Fibroblast of pulmonary artery (primary cell): ENCODE data around the gene CDK17.

Source experiments
- DNase-seq: peaks from one replicate; pipeline ENCODE4 v3.0.0-alpha.2; 2010; ENCODE audit warnings: low read depth
- H3K4me3 ChIP-seq: replicated peaks from 2 replicates; pipeline ENCODE4 v1.5.1; 2011; ENCODE audit warnings: low read depth, mild to moderate bottlenecking, control low read depth, low read length, moderate library complexity
- TF ChIP-seq, protein P1 (sequence below): IDR thresholded peaks from 2 replicates; pipeline ENCODE4 v1.5.1; 2011; ENCODE audit warnings: mild to moderate bottlenecking, control low read depth, low read length, inconsistent platforms; ENCODE audit errors: missing control alignments

CDK17 gene

DNA sequence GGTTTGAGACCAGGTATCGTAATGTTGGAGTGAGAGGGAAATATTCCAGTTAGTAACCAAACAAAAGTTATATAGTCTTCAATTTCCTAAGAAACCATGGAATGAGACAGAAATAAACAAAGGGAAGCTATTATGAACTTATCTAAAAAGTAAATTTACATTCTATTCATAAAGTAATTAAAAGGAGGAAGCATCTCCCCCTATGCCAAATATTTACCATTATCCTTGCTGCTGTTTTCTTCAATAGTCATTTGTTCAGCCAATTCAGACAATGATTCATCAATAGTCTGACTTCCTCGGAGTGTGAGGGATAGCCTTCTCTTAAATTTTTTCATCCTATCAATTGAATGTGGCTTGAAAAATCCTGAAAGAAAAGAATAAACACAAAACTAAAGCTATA is 65.7 kb downstream of the CDK17 start:
- no peak for DNase-seq
- TF ChIP-seq, protein P1, sequence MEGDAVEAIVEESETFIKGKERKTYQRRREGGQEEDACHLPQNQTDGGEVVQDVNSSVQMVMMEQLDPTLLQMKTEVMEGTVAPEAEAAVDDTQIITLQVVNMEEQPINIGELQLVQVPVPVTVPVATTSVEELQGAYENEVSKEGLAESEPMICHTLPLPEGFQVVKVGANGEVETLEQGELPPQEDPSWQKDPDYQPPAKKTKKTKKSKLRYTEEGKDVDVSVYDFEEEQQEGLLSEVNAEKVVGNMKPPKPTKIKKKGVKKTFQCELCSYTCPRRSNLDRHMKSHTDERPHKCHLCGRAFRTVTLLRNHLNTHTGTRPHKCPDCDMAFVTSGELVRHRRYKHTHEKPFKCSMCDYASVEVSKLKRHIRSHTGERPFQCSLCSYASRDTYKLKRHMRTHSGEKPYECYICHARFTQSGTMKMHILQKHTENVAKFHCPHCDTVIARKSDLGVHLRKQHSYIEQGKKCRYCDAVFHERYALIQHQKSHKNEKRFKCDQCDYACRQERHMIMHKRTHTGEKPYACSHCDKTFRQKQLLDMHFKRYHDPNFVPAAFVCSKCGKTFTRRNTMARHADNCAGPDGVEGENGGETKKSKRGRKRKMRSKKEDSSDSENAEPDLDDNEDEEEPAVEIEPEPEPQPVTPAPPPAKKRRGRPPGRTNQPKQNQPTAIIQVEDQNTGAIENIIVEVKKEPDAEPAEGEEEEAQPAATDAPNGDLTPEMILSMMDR = no peak
- no peak overlapping the region for H3K4me3 ChIP-seq

DNA sequence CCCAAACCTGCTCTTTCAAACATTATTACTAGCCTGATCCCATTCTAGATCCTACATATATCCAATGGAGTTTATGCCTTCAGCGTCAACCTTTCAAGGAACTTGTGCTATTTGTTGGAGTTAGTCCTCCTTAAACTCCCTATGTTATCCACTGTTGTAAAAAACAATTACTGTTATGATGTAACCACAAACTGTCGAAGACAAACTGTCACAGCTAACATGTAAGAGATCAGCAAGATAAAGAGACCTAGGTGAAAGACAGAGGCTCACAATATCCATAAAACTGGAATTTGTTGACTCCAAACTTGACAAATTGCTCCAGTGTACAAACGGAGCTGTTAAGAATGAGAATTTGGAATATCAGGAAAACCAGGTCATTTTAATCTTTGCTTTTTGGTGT is 70.7 kb downstream of the CDK17 start:
- TF ChIP-seq, protein P1 = no peak
- DNase-seq = no peak
- H3K4me3 ChIP-seq = no peak overlapping the region

DNA sequence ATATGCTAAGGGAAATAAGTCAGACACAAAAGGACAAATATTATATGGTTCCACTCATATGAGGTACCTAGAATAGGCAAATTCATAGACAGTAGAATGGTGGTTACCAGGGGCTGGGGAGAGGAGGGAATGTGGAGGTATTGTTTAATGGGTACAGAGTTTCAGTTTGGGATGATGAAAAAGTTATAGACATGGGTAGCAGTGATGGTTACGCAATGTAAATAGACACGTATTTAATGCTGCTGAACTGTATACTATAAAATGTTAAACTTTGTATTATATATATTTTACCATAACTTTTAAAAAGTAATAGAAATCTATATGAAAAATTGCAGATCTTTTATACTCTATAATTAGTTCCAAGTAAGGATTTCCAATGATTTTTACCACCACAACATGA is 71.2 kb downstream of the CDK17 start:
- H3K4me3 ChIP-seq = no peak overlapping the region
- TF ChIP-seq, protein P1 = no peak
- DNase-seq = no peak

DNA sequence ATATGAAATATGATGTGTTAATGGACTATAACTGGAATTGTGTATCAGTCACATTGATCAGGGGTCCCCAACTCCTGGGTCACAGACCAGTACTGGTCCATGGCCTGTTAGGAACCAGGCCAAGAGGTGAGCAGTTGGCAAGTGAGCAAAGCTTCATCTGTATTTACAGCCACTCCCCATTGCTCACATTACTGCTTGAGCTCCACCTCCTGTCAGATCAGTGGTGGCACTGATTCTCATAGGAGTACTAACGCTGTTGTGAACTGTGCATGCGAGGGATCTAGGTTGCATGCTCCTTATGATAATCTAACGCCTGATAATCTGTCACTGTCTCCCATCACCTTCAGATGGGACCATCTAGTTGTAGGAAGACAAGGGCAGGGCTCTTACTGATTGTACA is 72.3 kb downstream of the CDK17 start:
- TF ChIP-seq, protein P1 = no peak
- DNase-seq = no peak
- no peak overlapping the region for H3K4me3 ChIP-seq

DNA sequence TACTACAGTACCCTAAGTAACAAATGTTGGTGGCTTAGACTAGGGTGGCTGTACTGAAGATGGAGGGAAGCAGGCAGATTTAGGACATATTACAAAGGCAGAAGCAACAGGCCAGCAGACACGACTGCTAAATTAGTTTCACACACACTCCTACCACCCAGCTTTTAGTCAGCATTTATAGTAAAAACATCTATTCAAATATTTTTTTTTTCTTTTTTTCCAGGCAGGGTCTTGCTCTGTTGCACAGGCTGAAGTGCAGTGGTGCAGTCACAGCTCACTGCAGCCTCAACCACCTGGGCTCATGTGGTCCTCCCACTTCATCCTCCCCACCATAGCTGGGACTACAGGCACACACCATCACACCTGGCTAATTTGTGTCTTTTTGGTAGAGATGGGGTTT is 72.9 kb downstream of the CDK17 start:
- H3K4me3 ChIP-seq = no peak overlapping the region
- TF ChIP-seq, protein P1 = no peak
- no peak for DNase-seq

DNA sequence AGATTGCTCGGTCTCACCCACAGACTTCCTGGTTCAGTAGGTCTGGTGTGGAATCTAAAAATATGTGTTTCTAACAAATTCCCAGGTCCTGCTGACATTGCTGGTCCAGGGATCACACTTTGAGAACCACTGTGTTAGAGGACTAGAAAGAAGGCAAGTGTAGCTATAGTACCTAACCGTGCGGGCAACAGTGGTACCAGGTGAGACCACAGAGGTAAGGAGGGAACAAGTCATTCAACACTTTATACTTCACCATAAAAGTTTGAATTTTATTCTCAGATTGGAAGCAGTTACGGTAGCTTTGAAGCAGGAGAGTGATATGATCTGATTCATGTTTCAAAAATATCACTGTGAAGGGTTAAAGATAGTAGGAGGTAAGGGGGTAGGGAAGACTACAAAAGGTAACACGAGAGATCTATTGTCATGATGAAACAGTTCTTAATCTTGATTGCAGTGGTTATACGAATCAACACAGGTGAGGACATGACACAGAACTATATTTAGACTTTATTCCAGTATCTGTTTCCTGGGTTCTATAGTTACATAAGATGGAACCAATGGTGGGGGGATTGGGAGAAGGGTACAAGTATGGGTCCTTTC is 73.5 kb downstream of the CDK17 start:
- TF ChIP-seq, protein P1 = no peak
- no peak for DNase-seq
- no peak overlapping the region for H3K4me3 ChIP-seq

DNA sequence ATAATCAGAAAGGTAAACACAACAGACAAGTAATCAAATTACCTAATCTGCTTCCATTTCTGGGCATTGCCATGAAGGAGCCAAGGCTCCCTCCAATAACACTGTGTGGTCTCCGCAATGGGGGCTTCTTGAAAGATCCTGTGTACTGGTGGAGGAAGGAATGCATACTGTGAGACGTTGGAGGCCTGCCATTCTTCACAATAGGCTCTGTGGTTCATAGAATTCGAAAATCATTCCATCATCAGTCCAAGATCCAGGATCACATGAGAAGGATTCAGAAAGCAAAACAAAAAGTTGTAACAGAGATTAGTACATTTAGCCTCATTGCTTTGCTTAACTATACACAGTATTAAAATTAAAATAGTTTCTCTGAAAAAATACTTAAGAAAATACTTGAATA is 76.3 kb downstream of the CDK17 start:
- H3K4me3 ChIP-seq = no peak overlapping the region
- DNase-seq = peak; percentile 25
- TF ChIP-seq, protein P1 = no peak
